M059J (cell line): Measurements from ENCODE around the gene ZFX. TPM values are rescaled to one million over a fixed set of nuclear protein-coding genes. Genes with fewer than 3 reads are reported as not detected.

Source experiments
- DNase-seq: peaks from one replicate; pipeline ENCODE4 v3.0.0-alpha.2; 2012; ENCODE audit warnings: low read depth
- total RNA-seq: library from RNA; depleted of rRNA; stranded (reverse); fragments of >200 nt; shearing (Covaris generic); gene quantifications from 2 replicates; pipeline ENCODE4 v1.2.3, GENCODE V29; 2014

ZFX gene
- total RNA-seq, 1 experiment from 2014 or later: 96.7 TPM

- DNase-seq: no peak
Observed at GRCh38 chrX:24201216-24201615, 51.7 kb downstream of the ZFX start.

GRCh38 chrX:24202465-24203031, 53.0 kb downstream of the ZFX start:
- no peak for DNase-seq

GRCh38 chrX:24203072-24203808, 53.7 kb downstream of the ZFX start:
- no peak for DNase-seq

- peak; percentile 21 for DNase-seq
Observed at GRCh38 chrX:24204331-24204730, 54.8 kb downstream of the ZFX start.

- no peak for DNase-seq
Observed at GRCh38 chrX:24204958-24205357, 55.4 kb downstream of the ZFX start.

GRCh38 chrX:24207826-24208225, 58.3 kb downstream of the ZFX start:
- DNase-seq: no peak

GRCh38 chrX:24208496-24209240, 59.1 kb downstream of the ZFX start:
- DNase-seq: no peak

- no peak for DNase-seq
Observed at GRCh38 chrX:24210190-24210589, 60.7 kb downstream of the ZFX start.

GRCh38 chrX:24214568-24214967, 65.0 kb downstream of the ZFX start:
- no peak for DNase-seq

GRCh38 chrX:24215272-24215671, 65.7 kb downstream of the ZFX start:
- DNase-seq: no peak

- no peak for DNase-seq
Observed at GRCh38 chrX:24216037-24216436, 66.5 kb downstream of the ZFX start.

GRCh38 chrX:24216827-24217226, 67.3 kb downstream of the ZFX start:
- DNase-seq: no peak

- no peak for DNase-seq
Observed at GRCh38 chrX:24219320-24219719, 69.8 kb downstream of the ZFX start.

GRCh38 chrX:24221872-24222271, 72.3 kb downstream of the ZFX start:
- DNase-seq: no peak

- DNase-seq: no peak
Observed at GRCh38 chrX:24225265-24225664, 75.7 kb downstream of the ZFX start.

- no peak for DNase-seq
Observed at GRCh38 chrX:24226176-24226575, 76.6 kb downstream of the ZFX start.

- no peak for DNase-seq
Observed at GRCh38 chrX:24228596-24228995, 79.1 kb downstream of the ZFX start.

GRCh38 chrX:24229400-24229879, 79.9 kb downstream of the ZFX start:
- peak; percentile 56 for DNase-seq

- DNase-seq: no peak
Observed at GRCh38 chrX:24229976-24230375, 80.4 kb downstream of the ZFX start.

- DNase-seq: peak; percentile 85
Observed at GRCh38 chrX:24231131-24231540, 81.6 kb downstream of the ZFX start.

GRCh38 chrX:24231641-24232179, 82.2 kb downstream of the ZFX start:
- no peak for DNase-seq

- no peak for DNase-seq
Observed at GRCh38 chrX:24232796-24233195, 83.3 kb downstream of the ZFX start.
